GM12873 (cell line): ENCODE measurements around the gene FMC1.

Experiments
- TF ChIP-seq, protein P1 (sequence below): IDR thresholded peaks from 2 replicates; pipeline ENCODE4 v1.5.1; 2012; ENCODE audit warnings: low read depth, mild to moderate bottlenecking, moderate library complexity, low read length, control low read depth; ENCODE audit not compliant: insufficient read depth; ENCODE audit errors: missing control alignments

Gene FMC1

DNA sequence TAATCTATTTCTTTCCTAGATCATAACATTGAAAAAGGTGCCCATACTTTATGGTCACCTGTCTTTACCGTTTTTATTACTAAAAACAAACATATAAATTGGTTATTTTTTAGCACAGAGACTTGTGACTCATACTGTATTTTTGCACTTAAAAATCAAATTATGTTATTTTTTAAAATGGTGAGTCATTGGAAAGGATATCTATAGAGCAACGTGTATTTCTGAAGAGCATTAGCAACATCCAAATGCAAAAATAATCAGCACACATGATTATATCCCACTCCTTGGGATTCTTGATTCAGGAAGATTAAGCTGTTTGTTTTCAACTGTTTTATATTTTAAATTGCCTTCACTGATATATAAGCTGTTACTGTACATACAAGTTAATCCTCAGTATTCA lies 40.7 kb upstream of the FMC1 start:
- TF ChIP-seq, protein P1, sequence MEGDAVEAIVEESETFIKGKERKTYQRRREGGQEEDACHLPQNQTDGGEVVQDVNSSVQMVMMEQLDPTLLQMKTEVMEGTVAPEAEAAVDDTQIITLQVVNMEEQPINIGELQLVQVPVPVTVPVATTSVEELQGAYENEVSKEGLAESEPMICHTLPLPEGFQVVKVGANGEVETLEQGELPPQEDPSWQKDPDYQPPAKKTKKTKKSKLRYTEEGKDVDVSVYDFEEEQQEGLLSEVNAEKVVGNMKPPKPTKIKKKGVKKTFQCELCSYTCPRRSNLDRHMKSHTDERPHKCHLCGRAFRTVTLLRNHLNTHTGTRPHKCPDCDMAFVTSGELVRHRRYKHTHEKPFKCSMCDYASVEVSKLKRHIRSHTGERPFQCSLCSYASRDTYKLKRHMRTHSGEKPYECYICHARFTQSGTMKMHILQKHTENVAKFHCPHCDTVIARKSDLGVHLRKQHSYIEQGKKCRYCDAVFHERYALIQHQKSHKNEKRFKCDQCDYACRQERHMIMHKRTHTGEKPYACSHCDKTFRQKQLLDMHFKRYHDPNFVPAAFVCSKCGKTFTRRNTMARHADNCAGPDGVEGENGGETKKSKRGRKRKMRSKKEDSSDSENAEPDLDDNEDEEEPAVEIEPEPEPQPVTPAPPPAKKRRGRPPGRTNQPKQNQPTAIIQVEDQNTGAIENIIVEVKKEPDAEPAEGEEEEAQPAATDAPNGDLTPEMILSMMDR, result no peak

DNA sequence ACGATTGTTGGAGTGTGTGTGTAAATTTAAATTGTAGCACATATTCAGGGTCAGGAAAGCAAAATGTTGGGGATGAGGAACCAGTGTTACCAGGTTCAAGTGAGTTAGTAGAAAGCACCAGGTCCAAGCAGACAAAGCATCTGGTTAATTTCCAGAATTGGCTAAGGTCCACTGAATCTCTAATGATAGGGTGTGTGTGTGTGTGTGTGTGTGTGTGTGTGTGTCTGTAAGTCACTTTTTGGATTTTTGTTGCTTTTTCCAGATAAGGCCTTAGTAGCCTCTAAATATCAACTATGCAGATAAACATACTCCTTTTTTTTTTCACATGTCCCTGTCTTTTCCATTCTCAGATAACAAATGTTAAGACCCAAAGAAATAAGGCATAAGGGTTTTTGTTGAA lies 36.6 kb upstream of the FMC1 start:
- TF ChIP-seq, protein P1, result no peak

DNA sequence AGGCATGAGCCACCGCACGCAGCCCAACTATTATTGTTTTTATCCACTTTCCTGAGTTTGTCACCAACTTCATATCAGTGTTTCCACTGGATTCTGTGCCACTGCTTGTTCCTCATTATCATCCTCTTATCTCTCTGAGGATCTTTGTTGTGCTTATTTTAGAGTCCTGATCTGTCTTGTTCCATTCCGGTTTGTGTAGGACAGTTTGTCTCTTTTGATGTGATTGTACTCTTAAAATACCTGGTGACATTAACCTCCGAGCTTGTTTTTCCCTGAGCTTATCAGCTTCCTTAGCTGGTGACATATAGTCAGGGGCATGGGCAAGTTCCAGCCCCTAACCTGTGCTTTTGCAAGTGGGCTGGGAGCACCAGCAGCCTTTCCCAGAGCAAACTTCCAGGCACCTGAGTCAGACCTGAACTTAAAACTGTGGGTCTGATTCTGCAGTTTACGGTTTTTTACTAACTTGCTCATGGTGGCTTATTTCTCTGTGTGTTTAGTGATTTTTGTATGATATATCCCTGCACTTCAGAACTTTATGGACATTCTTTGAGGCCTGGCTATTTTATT lies 23.1 kb upstream of the FMC1 start:
- TF ChIP-seq, protein P1, result no peak

DNA sequence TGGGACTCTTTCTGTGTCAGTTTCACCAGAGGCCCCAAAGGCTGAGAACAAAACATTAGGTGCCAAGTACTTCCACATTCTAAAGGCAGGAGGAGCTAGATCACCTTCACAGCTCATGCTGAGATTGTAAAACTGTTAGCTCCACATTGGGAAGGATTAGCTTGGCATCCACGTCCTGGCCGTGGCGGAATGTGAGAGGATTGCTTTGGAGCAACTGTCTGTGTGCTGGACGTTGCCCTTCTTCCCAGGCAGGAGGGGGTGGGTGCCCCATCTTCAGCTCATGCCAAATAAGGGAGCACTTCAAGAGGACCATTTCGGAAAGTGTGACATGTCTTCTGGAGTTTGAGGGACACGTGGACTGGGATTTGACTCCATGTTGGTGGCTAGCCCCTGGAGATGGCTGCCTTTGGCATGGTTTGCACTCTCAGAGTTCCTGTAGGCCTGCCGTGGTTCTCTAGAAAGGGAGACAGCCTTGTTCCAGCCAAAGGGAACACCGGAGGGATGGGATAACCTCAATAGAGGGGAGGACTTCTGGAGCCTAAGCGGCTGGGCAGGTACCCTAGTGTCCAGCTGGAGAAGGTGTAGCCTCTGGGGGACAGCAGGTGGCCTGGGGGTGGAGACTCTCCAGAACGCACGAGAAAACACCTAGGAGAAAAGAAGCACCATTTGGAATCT lies 19.9 kb upstream of the FMC1 start:
- TF ChIP-seq, protein P1, result peak; percentile 50

DNA sequence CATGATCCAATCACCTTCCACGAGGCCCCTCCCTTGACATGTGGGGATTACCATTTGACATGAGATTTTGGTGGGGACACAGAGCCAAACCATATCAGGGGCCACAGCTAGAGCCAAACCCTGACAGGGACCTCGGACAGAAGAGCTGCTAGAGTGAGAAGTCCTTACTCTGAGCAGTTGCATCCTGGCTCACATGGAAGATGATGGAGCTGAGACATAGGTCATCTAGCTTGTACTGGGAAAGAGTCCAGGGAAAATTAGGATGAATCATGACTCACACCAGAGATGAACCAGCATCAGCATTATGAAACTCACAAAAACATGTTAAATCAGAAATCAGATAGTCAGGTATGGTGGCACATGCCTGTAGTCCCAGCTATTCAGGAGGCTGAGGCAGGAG lies 12.8 kb upstream of the FMC1 start:
- TF ChIP-seq, protein P1, result no peak

DNA sequence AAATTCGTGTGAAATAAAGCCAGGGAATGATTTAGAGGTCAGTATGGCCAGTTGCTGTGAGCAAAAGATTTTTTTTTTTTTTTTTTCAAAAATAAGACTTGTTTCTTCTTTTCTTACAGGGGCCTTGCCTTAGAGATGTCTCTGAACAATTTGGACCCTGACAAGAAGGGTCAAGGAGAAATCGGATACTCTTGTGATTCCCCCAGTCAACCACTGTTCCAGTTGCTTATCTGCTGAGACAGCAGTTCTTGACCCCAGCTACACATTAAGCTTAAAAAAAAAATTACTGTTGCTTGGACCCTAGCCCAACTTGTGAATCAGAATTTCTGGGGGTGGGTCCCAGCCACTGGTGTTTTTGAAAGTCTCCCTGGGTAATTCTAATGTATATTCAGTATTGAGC lies 12.0 kb upstream of the FMC1 start:
- TF ChIP-seq, protein P1, result no peak

DNA sequence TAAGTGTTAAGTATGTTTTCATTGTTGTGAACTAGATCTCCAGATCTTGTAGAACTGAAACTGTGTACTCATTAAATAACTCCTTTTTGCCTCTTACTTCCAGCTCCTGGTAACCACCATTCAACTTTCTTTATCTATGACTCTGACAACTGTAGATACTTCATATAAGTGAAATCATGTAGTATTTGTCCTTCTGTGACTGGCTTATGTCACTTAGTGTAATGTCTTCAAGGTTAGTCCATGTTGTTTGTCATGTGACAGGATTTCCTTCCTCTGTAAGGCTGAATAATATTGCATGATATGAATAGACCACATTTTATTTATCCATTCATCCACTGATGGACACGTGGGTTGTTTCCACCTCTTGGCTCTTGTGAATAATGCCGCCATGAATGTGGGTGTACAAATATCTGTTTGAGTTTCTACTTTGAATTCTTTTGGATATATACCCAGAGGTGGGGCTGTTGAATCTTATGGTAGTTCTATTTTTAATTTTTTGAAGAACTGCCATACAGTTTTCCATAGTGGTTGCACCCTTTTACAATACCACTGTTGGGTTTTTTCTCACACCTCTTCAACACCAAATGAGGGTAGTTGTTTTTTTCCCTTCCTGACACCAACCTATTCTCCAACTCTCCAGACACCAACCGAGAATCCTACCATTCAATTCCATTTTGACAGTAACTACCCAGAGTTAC lies 10.7 kb upstream of the FMC1 start:
- TF ChIP-seq, protein P1, result no peak
